ENCODE data around the gene ADAP2.
"Not testable (repeated sequence)": the region's sequence is repeated elsewhere in the genome, so short reads cannot be mapped to it uniquely, and the experiment has no call there.

The ADAP2 gene

DNA sequence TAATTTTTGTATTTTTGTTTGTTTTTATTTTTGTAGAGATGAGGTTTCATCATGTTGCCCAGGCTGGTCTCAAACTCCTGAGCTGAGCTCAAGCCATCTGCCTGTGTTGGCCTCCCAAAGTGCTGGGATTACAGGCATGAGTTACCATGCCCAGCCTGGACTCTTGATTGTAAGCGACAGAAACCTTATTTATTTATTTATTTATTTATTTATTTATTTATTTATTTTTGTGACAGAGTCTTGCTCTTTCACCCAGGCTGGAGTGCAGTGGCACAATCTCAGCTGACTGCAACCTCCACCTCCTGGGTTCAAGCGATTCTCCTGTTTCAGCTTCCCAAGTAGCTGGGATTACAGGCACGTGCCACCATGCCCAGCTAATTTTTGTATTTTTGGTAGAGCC is 8.1 kb downstream of the ADAP2 start:
- not testable (repeated sequence) for DNase-seq (ENCODE audit: low read depth)

DNA sequence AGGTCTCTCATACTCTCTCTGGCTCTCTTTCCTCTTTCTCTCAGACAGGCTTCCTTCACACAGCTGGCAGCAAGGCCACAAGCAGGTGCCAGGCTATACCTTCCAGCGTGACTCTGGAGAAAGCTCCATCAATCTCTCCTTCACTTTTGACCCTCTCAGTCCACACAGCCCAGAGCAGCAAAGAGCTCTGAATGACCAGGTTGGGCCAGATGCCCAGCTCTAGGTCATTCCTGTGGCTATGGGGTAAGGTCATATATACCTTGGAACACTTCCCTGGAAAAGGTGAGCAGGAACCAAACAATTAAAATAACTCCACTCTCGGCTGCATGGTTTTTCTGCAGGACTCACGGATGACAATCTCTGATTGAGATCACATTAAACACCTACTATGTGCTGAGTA is 8.8 kb downstream of the ADAP2 start:
- DNase-seq (ENCODE audit: low read depth), result no peak

DNA sequence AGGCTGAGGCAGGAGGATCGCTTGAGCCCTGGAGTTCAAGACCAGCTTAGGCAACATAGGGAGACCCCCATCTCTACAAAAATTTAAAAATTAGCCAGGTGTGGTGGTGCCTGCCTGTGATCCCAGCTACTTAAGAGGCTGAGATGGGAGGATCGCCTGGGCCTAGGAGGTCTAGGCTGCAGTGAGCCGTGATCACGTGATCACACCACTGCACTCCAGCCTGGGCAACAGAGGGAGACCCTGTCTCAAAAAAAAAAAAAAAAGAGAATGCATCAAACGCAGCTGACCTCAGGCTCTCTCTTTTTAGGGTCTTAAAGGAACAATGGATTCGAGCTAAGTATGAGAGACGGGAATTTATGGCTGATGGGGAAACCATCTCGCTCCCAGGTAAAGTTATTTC is 9.8 kb downstream of the ADAP2 start:
- DNase-seq (ENCODE audit: low read depth), result not testable (repeated sequence)

DNA sequence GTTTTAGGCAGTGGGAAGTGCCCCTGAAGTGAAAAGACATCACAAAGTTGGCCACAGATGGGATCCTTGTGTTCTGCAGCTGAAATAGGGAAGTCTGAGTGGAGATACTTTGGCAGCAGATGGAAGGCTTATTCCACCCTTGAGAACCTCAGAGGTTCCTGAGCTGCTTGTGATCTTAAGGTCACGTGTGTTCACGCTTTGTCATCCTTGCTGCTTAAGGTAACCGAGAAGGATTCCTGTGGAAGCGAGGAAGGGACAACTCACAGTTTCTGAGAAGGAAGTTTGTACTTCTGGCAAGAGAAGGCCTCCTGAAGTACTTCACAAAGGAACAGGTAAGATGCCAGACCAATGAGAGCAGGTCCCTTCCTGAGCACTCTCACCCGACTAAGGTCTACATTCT is 12.2 kb downstream of the ADAP2 start:
- DNase-seq (ENCODE audit: low read depth), result no peak

DNA sequence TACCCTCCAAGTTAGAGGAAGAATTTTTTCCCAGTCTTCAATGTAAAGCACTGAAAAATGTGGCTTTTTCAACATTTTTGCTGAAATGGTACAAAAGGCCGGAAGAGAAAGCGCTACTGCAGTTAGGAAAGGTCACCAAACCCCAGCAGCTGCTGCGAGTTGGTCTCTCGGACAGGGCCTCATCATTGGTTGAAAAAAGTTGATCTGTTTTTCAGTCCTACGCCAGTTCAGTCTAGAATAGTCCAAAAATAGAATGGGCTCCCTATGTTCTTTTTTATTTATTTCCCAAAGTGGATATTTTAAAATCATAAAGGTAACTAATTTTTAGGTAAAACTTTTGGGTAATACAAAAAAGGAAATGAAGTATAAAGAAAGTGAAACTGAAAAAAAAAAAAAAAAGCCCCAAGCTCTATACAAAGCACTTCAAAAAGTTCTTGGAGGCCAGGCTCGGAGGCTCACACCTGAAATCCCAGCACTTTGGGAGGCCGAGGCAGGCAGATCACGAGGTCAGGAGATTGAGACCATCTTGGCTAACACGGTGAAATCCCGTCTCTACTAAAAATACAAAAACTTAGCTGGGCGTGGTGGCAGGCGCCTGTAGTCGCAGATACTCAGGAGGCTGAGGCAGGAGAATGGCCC is 17.4 kb downstream of the ADAP2 start:
- no peak for DNase-seq (ENCODE audit: low read depth)

DNA sequence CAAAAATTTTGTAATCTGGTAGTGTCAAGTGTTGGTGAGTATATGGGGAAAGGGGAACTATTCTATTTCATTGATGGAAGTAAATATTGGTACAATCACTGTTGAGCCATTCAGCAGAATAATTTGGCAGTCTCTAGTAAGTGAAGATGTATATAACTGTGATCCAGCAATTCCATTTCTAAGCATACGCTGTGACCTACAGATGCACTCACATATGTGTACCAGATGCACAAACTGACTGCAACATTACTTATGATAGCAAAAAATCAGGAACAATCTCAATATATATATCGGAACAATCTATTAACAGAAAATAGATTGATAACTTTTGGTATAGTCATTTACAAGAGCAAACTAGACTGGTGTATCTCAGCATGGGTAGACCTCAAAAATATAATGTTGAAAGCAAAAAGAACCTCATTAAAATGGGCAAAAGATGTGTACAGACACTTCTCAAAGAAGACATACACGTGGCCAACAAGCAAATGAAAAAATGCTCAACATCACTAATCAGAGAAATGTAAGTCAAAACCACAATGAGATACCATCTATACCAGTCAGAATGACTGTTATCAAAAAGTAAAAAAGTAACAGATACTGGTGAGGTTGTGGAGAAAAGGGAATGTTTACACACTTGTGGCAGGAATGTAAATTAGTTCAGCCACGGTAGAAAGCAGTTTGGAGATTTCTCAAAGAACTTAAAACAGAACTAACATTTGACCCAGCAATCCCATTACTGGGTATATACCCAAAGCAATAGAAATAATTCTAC is 20.7 kb downstream of the ADAP2 start:
- no peak for DNase-seq (ENCODE audit: low read depth)

DNA sequence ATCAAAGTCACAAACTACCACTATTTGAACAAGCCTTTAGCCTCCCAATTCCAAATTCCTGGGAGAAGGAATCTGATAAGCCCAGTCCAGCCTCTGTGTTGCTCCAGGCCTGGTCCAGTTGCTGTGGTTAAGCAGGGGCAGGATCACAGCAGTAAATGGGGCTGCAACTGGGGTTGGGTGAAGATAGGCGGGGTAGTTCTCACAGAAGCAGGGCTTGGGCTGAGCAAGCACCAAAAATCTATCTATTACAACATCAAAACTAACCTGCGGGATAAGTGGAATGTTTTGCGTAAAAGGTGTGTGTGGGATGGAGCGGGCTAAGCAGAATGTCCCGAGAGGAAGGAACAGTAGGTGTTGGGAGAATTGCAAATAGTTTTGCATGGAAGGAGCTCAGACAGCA is 26.1 kb downstream of the ADAP2 start:
- no peak for DNase-seq (ENCODE audit: low read depth)

DNA sequence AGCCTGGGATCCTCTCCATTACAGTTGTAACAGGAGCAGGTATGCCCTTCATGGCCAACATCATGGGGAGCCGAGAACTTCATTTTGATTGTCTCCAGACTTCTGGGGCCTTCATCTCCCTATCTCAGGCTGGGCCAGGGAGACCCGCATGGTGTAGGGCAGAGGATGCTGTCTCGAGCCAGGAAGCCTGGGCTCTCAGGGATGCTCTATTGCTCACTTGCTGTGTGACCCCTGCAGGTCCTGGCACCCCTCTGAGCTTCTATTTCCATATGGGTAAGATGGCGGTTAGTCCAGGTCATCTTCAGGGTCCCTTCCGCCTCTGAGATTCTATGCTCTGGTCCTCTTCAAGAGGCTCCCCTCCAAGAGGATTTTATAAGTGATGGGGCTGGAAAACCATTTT is 28.4 kb downstream of the ADAP2 start:
- no peak for DNase-seq (ENCODE audit: low read depth)

DNA sequence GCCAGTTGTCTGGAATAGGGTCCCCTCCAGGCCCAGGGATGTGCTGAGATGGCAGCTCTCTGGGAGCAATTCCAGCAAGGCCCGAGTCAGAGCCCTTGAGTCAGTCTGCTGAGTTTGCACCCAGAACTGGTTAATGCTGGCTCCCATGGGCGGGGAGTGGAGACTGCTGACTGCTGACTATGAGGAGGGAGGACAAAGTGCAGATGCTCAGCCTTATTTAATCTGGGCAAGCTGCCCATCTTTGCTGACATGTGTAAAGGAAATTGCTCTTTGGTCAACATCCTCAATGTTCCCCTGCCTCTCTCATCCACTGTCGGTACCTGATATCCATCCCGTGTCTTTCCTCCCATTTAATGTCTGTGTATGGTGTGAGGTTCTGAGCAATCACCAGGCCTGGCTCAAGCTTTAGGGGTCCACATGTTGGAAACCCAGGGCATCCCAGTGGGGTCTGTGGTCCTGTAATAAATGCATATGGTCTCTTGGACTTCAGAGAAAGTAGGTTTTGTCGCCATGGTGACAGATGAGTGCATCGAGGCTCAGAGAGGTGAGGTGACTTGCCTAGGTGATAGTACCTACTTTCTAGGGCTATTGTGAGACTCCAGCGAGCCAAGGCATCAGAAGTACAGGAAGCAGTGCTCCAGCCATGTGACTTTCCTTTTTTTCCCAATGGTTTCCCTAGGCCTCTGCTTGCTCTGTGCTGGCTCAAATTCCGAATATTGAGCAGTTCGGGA is 29.1 kb downstream of the ADAP2 start:
- DNase-seq (ENCODE audit: low read depth), result no peak

DNA sequence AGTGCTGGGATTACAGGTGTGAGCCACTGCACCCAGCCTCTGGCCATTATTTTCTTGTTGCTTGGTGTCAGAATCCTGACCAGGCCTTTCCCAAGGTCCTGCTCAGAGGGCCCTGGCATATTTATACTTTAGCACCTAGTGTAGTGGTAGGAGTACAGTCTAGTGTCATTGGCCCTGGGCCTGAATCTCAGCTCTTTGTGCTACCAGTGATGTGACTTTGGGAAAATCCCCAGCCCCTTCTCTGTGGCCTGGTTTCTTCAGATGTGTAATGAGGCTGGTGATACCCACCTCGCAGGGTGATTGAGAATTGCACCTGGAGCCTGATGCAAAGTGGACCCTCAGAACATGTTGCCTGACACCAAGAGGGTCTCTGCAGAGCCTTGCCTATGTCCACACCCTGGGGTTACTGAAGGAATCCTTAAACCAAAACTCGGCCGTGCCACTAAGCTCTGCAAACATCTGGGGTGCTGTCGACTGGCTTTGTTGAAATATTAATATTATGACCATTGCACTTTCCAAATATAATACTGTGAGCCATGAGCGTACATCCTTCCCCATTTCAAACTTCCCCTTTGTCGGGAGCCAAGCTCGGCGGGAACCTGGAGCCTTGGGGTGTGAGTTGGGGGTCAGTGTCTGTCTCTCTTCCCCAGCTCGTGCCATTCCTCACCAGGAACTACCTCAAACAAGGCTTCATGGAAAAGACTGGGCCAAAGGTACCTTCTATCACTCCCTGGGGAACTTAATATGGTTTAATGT is 31.1 kb downstream of the ADAP2 start:
- DNase-seq (ENCODE audit: low read depth), result no peak

DNA sequence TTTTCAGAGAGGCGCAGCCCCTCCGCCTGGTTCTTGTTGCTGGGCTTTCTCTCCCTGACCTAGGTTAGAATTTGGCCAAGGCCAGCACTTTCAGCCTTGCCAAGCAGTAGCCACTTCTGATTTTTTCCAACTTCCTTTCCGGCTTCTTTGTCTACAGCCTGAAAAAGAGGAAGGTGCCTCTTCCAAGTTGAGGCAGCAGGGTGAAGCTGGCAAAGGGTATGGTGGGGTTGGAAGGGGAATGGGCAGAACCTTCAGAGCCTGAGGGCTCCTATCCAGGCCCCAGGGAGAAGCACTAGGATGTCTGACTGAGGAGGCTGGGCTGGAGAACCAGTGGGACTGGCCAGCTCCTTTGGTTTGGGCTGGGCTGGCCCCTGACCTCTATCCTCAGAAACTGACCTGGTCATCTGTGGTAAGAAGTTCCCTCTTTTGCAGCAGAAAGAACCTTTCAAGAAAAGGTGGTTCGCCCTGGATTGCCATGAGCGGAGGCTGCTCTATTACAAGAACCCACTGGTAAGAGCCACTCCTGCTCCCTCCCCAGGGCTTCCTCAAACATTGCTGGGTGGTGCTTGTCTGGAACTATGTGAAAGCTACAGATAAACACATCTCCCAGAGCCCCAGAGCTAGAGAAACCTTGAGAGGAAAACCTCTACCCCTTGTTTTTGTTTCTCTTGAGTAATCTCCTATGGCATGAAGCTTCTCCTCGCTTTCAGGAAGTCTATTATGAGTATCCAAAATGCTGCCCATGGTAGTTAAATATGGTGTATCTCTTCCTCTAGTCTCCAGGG is 32.5 kb downstream of the ADAP2 start:
- DNase-seq (ENCODE audit: low read depth), result no peak

DNA sequence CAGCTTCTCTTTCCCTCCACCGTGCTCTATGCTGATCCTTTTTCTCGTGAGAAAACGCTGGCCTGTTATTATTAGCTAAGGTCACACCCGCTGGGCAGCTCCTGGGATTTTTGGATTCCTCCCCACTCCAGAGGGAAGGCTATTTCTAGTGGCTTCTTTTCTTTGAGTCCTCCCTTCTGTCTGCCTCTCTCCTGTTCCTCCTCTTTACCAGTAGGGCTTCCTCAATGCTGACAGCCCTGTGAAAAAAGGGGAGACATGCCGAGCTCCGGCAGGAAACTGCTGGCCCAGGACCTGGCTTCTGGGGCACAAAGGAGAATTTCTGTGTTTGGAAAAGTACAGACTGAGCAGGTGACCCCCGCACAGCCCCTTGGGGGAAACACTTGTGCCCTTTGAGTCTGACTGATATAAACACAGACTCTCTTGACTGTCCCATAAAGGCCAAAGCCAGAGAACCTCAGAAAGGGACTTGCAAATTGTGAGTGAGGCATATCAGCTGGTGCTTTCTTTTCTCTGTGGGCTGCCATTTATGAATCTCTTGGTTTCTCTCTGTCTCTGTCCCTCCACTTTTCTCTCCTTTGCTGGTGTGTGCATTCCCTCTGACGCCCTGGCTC is 35.1 kb downstream of the ADAP2 start:
- no peak for DNase-seq (ENCODE audit: low read depth)

DNA sequence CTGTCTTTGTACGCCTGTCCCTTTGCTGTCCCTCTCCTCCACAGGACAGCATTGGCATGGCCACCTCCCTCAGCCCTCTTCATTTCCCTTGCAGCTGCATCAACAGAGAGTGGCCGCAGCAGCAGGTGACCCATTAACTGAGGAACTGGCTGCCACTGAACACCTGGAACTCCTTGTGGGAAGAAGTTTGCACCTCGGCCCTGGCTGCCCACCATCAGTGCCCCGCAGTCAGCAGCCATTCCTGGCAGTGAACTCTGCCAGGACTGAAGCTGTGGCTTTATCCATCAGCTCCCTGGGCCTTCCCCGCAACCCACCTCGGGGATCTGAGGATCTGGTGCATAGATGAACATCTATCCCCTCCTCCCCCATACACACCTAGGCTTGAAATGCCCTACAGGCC is 36.0 kb downstream of the ADAP2 start:
- DNase-seq (ENCODE audit: low read depth), result no peak

DNA sequence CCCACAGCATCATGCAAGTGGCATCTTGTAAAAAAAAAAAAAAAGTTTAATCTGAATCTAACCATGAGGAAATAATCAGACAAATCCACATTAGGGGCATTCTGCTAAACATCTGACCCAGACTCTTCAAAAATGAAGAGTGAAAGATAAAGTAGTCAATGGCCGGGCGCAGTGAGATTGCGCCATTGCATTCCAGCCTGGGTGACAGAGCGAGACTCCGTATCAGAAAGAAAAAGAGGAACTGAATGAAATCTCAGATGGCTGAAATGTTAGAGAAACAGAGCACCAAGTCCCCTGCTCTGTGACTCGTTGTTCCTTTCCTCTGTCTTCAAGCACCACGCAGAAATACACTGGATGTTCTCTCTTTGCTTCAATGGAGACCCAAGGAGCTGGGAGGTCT is 36.4 kb downstream of the ADAP2 start:
- no peak for DNase-seq (ENCODE audit: low read depth)

DNA sequence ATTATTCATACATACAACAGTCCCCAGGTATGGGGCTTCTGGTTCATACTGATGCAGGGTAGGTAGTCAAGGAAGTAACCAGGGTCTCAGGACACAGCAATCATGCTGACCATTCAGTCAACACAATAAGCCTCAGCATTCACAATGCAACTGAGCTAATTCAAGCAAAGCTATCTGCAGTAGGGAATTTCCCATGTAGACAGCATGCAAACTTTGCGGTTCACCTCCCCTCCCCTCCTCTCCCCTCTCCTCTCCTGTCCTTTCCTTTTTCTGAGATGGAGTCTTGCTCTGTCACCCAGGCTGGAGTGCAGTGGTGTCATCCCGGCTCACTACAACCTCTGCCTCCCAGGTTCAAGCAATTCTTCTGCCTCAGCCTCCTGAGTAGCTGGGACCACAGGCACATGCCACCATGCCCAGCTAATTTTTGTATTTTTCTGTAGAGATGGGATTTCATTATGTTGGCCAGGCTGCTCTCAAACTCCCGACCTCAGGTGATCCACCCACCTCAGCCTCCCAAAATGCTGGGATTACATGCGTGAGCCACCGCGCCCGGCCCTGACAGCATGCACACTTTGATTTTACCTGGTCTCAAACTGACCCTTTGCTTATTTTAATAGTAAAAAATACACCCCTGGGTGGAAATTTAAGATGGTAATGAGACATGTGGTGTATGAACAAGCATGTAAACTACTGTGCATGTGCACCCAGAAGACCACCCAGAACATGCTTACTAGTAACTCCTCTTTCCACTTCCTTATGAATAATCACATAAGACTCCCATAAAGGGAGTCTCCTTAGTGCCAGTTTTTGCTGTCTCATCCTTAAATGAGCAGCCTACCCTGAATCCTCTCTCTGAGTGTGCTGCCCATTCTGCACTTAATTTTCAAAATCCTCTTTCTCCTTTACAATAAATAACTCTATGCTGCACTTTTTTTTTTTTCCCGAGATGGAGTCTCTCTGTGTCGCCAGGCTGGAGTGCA is 39.8 kb downstream of the ADAP2 start:
- DNase-seq (ENCODE audit: low read depth), result no peak

DNA sequence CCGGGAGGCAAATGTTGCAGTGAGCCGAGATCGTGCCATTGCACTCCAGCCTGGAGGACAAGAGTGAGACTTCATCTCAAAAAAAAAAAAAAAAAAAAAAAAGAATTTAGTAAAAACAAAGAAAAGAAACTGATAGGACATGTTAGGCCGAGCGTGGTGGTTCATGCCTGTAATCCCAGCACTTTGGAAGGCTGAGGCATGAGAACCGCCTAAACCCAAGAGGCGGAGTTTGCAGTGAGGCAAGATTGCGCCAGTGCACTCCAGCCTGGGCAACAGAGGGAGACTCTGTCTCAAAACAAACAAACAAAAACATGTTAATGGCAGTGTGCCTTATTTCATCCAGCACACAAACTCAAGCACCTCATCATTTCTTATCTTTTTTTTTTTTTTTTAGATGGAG is 42.6 kb downstream of the ADAP2 start:
- DNase-seq (ENCODE audit: low read depth), result not testable (repeated sequence)

DNA sequence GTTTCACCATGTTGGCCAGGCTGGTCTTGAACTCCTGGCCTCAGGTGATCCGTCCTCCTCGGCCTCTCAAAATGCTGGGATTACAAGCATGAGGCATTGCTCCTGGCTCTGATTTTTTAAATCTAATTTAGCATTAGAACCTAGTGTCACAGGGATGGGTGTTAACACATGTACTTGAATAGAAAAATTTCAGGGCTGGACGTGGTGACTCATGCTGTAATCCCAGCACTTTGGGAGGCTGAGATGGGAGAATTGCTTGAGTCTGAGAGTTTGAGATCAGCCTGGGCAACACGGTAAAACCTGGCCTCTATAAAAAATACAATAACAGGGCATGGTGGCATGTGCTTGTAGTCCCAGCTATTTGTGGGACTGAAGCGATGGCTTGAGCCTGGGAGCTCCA is 43.1 kb downstream of the ADAP2 start:
- no peak for DNase-seq (ENCODE audit: low read depth)

DNA sequence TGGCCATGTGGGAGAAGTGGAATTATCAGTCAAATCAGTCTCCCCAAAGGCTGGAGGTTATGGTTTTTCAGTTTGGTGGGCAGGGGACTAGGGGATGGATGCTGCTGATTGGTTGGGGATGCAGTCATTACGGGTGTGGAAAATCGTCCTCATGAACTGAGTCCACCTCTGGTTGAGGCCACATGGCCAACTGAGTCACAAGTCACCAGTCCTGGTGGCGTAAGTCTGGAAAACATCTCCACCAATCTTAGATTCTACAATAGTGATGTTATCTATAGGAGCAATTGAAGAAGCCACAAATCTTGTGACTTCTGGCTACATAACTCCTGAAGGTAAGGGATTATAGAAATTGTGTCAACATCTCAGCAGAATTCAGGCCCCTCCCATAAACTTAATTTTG is 43.9 kb downstream of the ADAP2 start:
- no peak for DNase-seq (ENCODE audit: low read depth)

DNA sequence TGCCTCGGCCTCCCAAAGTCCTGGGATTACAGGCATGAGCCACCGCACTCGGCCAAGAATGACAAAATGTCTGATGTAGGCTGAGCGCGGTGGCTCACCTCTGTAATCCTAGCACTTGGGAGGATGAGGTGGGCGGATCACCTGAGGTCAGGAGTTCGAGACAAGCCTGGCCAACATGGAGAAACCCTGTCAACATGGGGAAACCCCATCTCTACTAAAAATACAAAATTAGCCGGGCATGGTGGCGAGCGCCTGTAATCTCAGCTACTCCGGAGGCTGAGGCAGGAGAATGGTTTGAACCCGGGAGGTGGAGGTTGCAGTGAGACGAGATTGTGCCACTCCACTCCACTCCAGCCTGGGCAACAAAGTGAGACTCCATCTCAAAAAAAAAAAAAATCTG is 46.2 kb downstream of the ADAP2 start:
- DNase-seq (ENCODE audit: low read depth), result not testable (repeated sequence)
